Measurements from ENCODE around the gene MAP3K12. TPM values are rescaled to one million over a fixed set of nuclear protein-coding genes. Genes with fewer than 3 reads are reported as not detected.
"Not testable (repeated sequence)": the region's sequence is repeated elsewhere in the genome, so short reads cannot be mapped to it uniquely, and the experiment has no call there.

The MAP3K12 gene
- total RNA-seq, 3 donors from 2014 or later (not counting 1 experiment from before 2014, with no cell fraction given): 15.3 to 21.8 (median 21.8) TPM

GRCh38 chr12:53482626-53483168 lies 16.6 kb downstream of the MAP3K12 start:
- no peak overlapping the region for H3K4me3 ChIP-seq (ENCODE audit: low read length)
- no peaks in the 10 kb centered on the region for H3K9me3 ChIP-seq (ENCODE audit: control insufficient read depth, insufficient read depth, low read length)
- TF ChIP-seq CTCF (IDR thresholded peaks at IDR 0.05): no peak
- Mint-ChIP-seq H3K9me3 (no peaks in the 10 kb centered on the region), H3K27ac (peak overlapping the region; percentile 69 to 80), H3K4me1 (peaks cover 11 to 26% of the 10 kb centered on the region in 2 donors), H3K4me3 (no peak overlapping the region), H3K27me3 (ENCODE audit: low read depth in 2 of 2) (no peaks in the 10 kb centered on the region), H3K36me3 (peaks cover 10% of the 10 kb centered on the region)
- H3K27ac ChIP-seq (ENCODE audit: low read length): no peak overlapping the region
- peaks cover 14% of the 10 kb centered on the region for H3K4me1 ChIP-seq (ENCODE audit: control insufficient read depth, insufficient read depth, low read length)
- no peak for DNase-seq
- WGBS (ENCODE audit: insufficient coverage): 96% methylated on average over 17 of the region's 18 CpGs
- intact Hi-C loops (cut with micrococcal nuclease): no loop called here
- H3K36me3 ChIP-seq (ENCODE audit: control insufficient read depth, insufficient read depth, low read length): peaks cover 80% of the 10 kb centered on the region
- peak in 1 of 3 donors; percentile 9 for ATAC-seq
- no peaks in the 10 kb centered on the region for H3K27me3 ChIP-seq (ENCODE audit: control insufficient read depth, insufficient read depth, low read length)

- TF ChIP-seq CTCF (IDR thresholded peaks at IDR 0.05): no peak
- DNase-seq (peak in 1 of 2 donors; percentile 50), ATAC-seq (peak in 2 of 3 donors; percentile 40 to 62)
- no peaks in the 10 kb centered on the region for H3K9me3 Mint-ChIP-seq
- H3K4me3 ChIP-seq (ENCODE audit: low read length): no peak overlapping the region
- peaks cover 82% of the 10 kb centered on the region for H3K36me3 ChIP-seq (ENCODE audit: control insufficient read depth, insufficient read depth, low read length)
- peaks cover 11 to 25% of the 10 kb centered on the region in 2 donors for H3K4me1 Mint-ChIP-seq
- H3K36me3 Mint-ChIP-seq: peaks cover 10% of the 10 kb centered on the region
- 97% methylated on average over 8 of the region's 9 CpGs for WGBS (ENCODE audit: insufficient coverage)
- intact Hi-C loops (cut with micrococcal nuclease): no loop called here
- no peaks in the 10 kb centered on the region for H3K9me3 ChIP-seq (ENCODE audit: control insufficient read depth, insufficient read depth, low read length)
- no peak overlapping the region for H3K27ac ChIP-seq (ENCODE audit: low read length)
- H3K4me1 ChIP-seq (ENCODE audit: control insufficient read depth, insufficient read depth, low read length): peaks cover 13% of the 10 kb centered on the region
- no peaks in the 10 kb centered on the region for H3K27me3 Mint-ChIP-seq (ENCODE audit: low read depth in 2 of 2)
- no peaks in the 10 kb centered on the region for H3K27me3 ChIP-seq (ENCODE audit: control insufficient read depth, insufficient read depth, low read length)
- H3K4me3 Mint-ChIP-seq: no peak overlapping the region
- H3K27ac Mint-ChIP-seq: peak overlapping the region; percentile 58 to 64
These were observed 17.2 kb downstream of the MAP3K12 start for GRCh38 chr12:53481939-53482586.

- intact Hi-C loops (cut with micrococcal nuclease); H3K9me3 Mint-ChIP-seq; H3K4me1 ChIP-seq (ENCODE audit: control insufficient read depth, insufficient read depth, low read length); H3K9me3 ChIP-seq (ENCODE audit: control insufficient read depth, insufficient read depth, low read length); H3K4me3 ChIP-seq (ENCODE audit: low read length); DNase-seq; ATAC-seq; H3K27me3 ChIP-seq (ENCODE audit: control insufficient read depth, insufficient read depth, low read length); H3K4me3 Mint-ChIP-seq; H3K27me3 Mint-ChIP-seq (ENCODE audit: low read depth in 2 of 2); H3K36me3 Mint-ChIP-seq; H3K27ac ChIP-seq (ENCODE audit: low read length): not testable (repeated sequence)
- 91% methylated on average over 6 of the region's 6 CpGs for WGBS (ENCODE audit: insufficient coverage)
- H3K36me3 ChIP-seq (ENCODE audit: control insufficient read depth, insufficient read depth, low read length): peaks cover 84% of the 10 kb centered on the region
- H3K4me1 Mint-ChIP-seq: peaks cover 16 to 28% of the 10 kb centered on the region in 2 donors
- peak overlapping the region; percentile 58 to 64 for H3K27ac Mint-ChIP-seq
These were observed 17.8 kb downstream of the MAP3K12 start for GRCh38 chr12:53481458-53481857.

- TF ChIP-seq CTCF (IDR thresholded peaks at IDR 0.05): no peak
- peaks cover 10% of the 10 kb centered on the region for H3K36me3 Mint-ChIP-seq
- peaks cover 84% of the 10 kb centered on the region for H3K36me3 ChIP-seq (ENCODE audit: control insufficient read depth, insufficient read depth, low read length)
- WGBS (ENCODE audit: insufficient coverage): 87% methylated on average over 7 of the region's 12 CpGs
- H3K27me3 ChIP-seq (ENCODE audit: control insufficient read depth, insufficient read depth, low read length): no peaks in the 10 kb centered on the region
- ATAC-seq (no peak), DNase-seq (no peak)
- no peaks in the 10 kb centered on the region for H3K9me3 ChIP-seq (ENCODE audit: control insufficient read depth, insufficient read depth, low read length)
- H3K27me3 Mint-ChIP-seq (ENCODE audit: low read depth in 2 of 2): no peaks in the 10 kb centered on the region
- intact Hi-C loops (cut with micrococcal nuclease): no loop called here
- H3K4me3 Mint-ChIP-seq: no peak overlapping the region
- H3K27ac Mint-ChIP-seq: peak overlapping the region in 1 of 2 donors; percentile 31
- no peak overlapping the region for H3K27ac ChIP-seq (ENCODE audit: low read length)
- peaks cover 22 to 31% of the 10 kb centered on the region in 2 donors for H3K4me1 Mint-ChIP-seq
- no peaks in the 10 kb centered on the region for H3K4me1 ChIP-seq (ENCODE audit: control insufficient read depth, insufficient read depth, low read length)
- no peaks in the 10 kb centered on the region for H3K9me3 Mint-ChIP-seq
- H3K4me3 ChIP-seq (ENCODE audit: low read length): no peak overlapping the region
These were observed 18.5 kb downstream of the MAP3K12 start for GRCh38 chr12:53480491-53481442.

Measured in natural killer cell (primary cell).